GM10847 (cell line): Measurements from ENCODE around the gene NHSL2.

Experiments used
- POLR2A ChIP-seq: IDR thresholded peaks from 2 replicates; pipeline ENCODE4 v1.6.1; 2011; ENCODE audit not compliant: insufficient read length; ENCODE audit errors: extremely low read depth

Gene NHSL2

DNA sequence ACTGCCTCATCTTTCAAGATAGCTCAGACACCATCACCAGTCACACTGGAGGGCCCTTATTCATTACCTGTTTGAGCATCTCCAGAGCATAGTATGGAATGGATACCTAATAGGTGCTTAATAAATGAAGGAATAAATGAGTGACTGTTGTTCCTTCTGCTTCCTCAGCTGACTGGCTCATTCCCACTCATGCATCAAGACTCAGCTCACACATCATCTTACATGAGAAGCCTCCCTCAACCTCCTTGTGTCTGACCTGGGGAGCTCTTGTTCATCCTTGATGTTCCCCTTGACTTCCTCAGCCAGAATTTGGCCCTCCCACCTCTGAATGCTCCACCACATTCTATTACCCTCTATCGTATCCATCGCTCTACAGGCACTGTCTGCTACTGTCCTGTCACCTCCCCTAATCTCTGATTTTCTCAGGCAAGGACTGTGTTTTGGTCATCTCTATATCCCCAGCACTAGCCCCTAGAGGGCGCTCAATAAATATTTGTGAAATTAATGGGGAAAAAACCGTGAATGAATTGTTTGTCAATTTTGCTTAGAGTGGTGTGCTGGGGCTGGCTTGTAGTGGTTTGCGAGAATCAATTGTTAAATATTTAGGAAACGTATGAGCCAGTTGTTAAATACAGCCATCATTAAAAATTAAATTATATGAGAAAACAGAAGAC is 88.3 kb downstream of the NHSL2 start:
- no peak for TF ChIP-seq POLR2A

GRCh38 chrX:71999535-71999934 is 88.9 kb downstream of the NHSL2 start:
- no peak for TF ChIP-seq POLR2A

DNA sequence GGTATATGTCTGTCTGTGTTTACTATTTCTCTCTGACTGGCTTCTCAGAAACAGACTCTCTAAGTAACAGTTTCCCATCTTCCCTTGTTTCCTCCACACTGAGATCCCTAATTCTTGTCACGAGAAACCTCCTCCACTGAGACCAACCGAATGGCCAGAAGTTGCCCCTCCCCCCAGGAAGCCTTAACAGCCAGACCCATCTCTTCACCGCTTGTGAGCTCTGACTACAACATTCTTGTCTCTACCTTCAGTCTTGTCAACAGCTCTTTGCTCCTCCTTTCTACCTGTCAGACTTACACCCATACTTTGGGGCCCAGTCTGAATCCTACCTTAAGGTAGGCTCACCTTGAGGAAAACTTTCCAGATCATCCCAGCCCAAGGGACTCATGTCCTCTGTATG is 90.8 kb downstream of the NHSL2 start:
- no peak for TF ChIP-seq POLR2A

GRCh38 chrX:72001906-72002305 is 91.3 kb downstream of the NHSL2 start:
- no peak for TF ChIP-seq POLR2A

- TF ChIP-seq POLR2A = no peak
Measured at GRCh38 chrX:72002875-72003274, 92.2 kb downstream of the NHSL2 start.

DNA sequence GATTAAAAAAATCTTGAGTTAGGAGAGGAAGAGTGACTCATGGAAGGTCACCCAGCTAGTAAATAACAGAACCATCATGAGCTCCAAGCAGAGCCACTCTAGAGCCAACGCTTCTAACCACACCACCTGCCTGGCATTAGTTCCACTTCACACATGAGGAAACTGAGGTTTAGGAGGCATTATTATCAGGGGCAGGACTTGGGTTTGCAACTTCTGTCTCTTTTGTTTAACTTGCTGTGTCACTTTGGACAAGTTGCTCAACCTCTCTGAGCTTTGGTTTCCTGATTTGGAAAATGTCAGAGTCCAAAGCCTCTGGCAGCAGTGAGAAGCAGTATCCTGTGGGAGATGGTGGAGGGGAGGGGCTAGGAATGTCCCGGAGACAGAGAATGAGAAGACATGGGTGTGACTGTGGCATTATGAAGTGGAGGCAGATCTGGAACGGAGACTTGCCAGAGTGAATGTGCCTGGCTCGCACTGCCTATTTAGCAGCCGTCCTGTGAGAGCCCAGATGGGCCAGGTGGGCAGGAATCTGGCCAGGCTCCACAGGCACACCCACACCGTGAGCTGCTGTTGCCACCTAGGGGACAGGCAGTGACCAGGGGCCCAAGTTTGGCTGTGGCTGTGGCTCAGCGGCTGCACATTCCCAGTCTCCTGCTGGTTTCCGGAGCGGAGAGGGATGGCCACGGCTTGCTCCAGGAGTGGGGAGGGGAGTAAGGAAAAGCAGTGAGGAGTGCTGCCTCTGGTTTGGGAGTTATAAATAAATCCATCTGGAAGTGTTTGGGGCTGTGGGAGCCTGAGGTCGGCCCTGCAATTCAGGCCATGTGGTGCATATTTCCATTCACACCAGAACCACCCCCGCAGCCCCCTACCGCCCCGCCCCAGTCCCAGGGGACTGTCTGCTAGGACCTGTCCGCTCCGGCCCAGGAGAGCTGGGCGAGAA is 93.4 kb downstream of the NHSL2 start:
- no peak for TF ChIP-seq POLR2A

DNA sequence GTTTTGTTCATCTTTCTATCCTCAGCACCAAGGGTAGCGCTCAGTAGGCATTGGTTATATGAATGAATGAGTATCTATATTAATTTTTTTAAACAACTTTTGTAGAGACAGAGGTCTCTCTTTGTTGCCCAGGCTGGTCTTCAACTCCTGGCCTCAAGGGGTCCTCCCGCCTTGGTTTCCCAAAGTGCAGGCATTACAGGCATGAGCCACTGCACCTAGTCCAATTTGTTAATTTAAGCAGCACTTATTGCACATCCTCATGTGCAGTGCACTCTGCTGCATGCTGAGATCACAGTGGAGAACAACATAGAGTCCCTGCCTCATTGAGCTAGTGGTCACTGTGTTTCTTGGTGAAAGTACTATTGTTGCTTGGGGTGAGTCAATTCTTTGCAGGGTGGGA is 94.4 kb downstream of the NHSL2 start:
- TF ChIP-seq POLR2A = no peak

- TF ChIP-seq POLR2A = no peak
Measured at GRCh38 chrX:72006461-72006860, 95.8 kb downstream of the NHSL2 start.

DNA sequence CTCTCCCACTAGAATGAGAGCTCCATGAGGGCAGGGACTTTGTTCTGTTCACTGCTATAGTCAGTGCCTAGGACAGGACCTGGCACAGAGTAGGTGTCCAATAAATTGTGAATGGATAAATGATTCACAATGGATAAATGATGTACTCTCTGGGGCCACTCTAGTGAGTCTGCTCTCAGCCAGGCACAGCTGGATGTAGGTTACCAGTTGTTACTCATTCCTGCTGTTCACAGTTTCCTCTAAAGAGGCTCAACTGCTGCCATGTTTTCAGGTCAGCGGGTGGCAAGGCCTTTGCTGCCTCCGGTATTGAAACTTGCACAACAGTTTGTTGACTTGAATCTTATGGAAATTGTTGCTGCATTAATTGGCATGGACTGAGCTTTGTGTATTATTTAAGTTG is 99.1 kb downstream of the NHSL2 start:
- TF ChIP-seq POLR2A = no peak

GRCh38 chrX:72011734-72012133 is 101.1 kb downstream of the NHSL2 start:
- TF ChIP-seq POLR2A = no peak

DNA sequence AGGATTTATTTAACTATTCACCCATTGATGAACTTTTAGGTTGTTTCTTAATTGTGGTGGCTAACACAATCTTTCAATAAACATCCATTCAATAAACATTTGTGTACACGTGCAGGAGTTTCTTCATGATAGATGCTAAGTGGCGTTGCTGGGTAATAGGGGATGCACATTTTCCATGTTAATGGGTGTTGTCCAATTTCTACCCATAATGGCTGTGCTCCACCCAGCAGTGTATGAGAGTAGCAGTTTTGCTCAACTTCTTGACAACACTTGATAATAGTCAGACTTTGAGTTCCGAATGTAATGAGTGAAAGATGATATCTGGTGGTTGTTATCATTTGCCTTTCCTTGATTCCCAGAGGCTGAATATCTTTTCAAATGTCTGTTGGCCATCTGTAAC is 104.7 kb downstream of the NHSL2 start:
- TF ChIP-seq POLR2A = no peak

DNA sequence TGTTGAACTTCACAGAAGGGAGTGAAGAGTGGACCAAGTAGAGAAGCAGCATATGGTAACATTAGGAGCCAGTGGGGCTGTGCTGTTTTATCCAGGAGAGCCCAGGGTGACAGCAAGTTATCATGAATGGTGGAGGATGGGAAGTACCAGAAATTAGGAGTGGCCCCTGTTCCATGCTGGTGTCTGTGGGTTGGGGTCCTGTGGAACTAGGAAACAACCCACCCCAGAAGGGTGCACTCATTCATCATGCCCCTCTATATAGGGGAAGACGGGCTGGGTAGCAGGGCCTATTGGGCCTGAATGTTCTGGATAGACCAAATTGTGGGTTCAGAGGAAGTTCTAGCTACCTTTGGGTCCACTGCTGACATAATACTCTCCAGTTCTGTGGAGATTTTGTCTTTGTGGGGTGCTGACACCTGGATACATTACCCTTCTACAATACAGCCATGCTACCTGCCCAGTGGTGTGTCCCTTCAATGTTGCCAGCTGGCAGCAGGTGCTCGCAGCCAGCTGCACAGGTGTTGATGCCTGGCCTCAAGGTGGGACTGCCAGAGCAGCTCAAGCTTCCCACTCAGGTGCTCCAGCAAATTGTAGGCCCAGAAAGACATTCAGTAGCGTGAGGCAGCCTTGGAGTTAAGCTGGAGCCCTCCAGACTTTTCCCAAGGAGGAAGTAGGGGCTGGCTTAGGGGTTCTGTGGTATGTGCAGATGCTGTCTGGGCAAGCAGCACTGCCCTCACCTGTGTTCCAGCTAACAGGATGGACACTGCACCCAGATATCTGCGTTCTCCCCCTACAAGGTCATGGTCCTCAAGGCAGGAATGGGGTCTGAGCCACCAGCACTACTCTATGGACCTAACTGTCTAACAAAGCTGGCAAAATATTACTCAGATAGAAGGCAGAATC is 106.5 kb downstream of the NHSL2 start:
- no peak for TF ChIP-seq POLR2A

- no peak for TF ChIP-seq POLR2A
Measured at GRCh38 chrX:72018277-72019112, 107.8 kb downstream of the NHSL2 start.

GRCh38 chrX:72019487-72019886 is 108.8 kb downstream of the NHSL2 start:
- TF ChIP-seq POLR2A = no peak

DNA sequence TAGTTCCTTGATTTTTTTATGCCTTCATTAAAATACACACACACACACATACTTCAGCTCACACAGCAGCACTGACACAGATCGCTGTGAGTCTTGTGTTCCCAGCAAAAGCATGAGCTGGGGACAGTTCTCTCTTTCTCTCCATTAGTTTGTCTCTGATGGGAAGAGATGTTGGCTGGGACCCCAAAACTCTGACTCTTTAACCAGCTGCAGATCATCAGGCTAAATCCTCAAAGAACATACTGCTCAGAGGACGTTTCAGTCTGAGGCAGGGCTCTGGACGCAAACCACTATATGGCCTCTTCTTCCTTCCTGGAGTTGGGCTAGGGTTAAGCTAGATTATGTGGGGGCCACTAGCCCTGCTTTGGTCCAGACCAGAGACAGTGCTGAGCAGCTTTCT is 109.6 kb downstream of the NHSL2 start:
- TF ChIP-seq POLR2A = no peak

GRCh38 chrX:72020788-72021187 is 110.1 kb downstream of the NHSL2 start:
- TF ChIP-seq POLR2A = no peak
